Measurements from ENCODE around the gene CCDC91.

DNA sequence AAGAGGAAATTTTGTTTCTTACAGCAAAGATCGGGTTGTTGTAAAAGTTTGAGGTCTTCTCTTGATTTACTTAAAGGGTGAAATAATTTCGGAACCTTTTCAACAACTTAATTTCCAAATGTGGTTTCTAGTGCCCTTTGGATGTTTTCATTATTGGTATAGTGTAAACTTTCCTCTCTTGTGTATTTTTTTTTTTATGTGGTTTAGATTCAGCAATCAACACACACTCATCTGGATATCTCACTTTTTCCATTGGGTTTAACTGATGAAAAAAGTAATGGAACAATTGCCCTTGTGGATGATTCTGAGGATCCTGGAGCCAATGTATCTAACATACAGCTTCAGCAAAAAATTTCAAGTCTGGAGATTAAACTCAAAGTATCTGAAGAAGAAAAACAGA, 116.3 kb downstream of the CCDC91 start:
- TF ChIP-seq SP1 (CRISPR knock-in tag; conservative IDR thresholded peaks at IDR 0.05) (no peak), EMX1 (CRISPR knock-in tag; IDR thresholded peaks at IDR 0.05) (no peak), JUN (CRISPR knock-in tag; IDR thresholded peaks at IDR 0.05) (no peak), CREM (CRISPR knock-in tag; IDR thresholded peaks at IDR 0.05) (no peak), CREB1 (CRISPR knock-in tag; IDR thresholded peaks at IDR 0.05) (no peak), ZNF138 (CRISPR knock-in tag; conservative IDR thresholded peaks at IDR 0.05) (no peak)
- TF ChIP-seq, protein P1, sequence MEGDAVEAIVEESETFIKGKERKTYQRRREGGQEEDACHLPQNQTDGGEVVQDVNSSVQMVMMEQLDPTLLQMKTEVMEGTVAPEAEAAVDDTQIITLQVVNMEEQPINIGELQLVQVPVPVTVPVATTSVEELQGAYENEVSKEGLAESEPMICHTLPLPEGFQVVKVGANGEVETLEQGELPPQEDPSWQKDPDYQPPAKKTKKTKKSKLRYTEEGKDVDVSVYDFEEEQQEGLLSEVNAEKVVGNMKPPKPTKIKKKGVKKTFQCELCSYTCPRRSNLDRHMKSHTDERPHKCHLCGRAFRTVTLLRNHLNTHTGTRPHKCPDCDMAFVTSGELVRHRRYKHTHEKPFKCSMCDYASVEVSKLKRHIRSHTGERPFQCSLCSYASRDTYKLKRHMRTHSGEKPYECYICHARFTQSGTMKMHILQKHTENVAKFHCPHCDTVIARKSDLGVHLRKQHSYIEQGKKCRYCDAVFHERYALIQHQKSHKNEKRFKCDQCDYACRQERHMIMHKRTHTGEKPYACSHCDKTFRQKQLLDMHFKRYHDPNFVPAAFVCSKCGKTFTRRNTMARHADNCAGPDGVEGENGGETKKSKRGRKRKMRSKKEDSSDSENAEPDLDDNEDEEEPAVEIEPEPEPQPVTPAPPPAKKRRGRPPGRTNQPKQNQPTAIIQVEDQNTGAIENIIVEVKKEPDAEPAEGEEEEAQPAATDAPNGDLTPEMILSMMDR (IDR thresholded peaks at IDR 0.05): no peak
- TF ChIP-seq, protein P2, sequence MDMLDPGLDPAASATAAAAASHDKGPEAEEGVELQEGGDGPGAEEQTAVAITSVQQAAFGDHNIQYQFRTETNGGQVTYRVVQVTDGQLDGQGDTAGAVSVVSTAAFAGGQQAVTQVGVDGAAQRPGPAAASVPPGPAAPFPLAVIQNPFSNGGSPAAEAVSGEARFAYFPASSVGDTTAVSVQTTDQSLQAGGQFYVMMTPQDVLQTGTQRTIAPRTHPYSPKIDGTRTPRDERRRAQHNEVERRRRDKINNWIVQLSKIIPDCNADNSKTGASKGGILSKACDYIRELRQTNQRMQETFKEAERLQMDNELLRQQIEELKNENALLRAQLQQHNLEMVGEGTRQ (CRISPR knock-in tag; IDR thresholded peaks at IDR 0.05): no peak
- TF ChIP-seq, protein P3, sequence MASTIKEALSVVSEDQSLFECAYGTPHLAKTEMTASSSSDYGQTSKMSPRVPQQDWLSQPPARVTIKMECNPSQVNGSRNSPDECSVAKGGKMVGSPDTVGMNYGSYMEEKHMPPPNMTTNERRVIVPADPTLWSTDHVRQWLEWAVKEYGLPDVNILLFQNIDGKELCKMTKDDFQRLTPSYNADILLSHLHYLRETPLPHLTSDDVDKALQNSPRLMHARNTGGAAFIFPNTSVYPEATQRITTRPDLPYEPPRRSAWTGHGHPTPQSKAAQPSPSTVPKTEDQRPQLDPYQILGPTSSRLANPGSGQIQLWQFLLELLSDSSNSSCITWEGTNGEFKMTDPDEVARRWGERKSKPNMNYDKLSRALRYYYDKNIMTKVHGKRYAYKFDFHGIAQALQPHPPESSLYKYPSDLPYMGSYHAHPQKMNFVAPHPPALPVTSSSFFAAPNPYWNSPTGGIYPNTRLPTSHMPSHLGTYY (CRISPR knock-in tag; IDR thresholded peaks at IDR 0.05): no peak
- TF ChIP-seq, protein P4, sequence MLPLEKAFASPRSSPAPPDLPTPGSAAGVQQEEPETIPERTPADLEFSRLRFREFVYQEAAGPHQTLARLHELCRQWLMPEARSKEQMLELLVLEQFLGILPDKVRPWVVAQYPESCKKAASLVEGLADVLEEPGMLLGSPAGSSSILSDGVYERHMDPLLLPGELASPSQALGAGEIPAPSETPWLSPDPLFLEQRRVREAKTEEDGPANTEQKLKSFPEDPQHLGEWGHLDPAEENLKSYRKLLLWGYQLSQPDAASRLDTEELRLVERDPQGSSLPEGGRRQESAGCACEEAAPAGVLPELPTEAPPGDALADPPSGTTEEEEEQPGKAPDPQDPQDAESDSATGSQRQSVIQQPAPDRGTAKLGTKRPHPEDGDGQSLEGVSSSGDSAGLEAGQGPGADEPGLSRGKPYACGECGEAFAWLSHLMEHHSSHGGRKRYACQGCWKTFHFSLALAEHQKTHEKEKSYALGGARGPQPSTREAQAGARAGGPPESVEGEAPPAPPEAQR (CRISPR knock-in tag; IDR thresholded peaks at IDR 0.05): no peak
- TF ChIP-seq, protein P5, sequence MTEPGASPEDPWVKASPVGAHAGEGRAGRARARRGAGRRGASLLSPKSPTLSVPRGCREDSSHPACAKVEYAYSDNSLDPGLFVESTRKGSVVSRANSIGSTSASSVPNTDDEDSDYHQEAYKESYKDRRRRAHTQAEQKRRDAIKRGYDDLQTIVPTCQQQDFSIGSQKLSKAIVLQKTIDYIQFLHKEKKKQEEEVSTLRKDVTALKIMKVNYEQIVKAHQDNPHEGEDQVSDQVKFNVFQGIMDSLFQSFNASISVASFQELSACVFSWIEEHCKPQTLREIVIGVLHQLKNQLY (CRISPR knock-in tag; IDR thresholded peaks at IDR 0.05): no peak
